ENCODE measurements around the gene SCGB1A1. TPM values are rescaled to one million over a fixed set of nuclear protein-coding genes. Genes with fewer than 3 reads are reported as not detected.
A peak's percentile ranks its signal among the peaks of the same experiment; 100 is the strongest.

The SCGB1A1 gene
- total RNA-seq, 1 experiment from 2014 or later = not detected

- H3K27me3 Mint-ChIP-seq (ENCODE audit: insufficient read depth, unreplicated experiment) = no peaks in the 10 kb centered on the region
- peak overlapping the region; percentile 20 for H3K4me3 Mint-ChIP-seq (ENCODE audit: unreplicated experiment)
- no peaks in the 10 kb centered on the region for H3K36me3 ChIP-seq (ENCODE audit: control insufficient read depth, insufficient read depth, low read length)
- no peak for TF ChIP-seq CTCF (IDR thresholded peaks at IDR 0.05; ENCODE audit: insufficient read depth in 1 of 2, low read depth in 1 of 2, low read length in 1 of 2, severe bottlenecking in 1 of 2, unreplicated experiment in 1 of 2)
- POLR2A ChIA-PET = interaction anchor here (0.5 kb wide), 1 partner anchor 47 kb away, joined by 4 read pairs; no protein-coding TSS in a partner anchor
- intact Hi-C loops (cut with micrococcal nuclease; ENCODE audit: unreplicated experiment) = no loop called here
- no peak for DNase-seq
- H3K36me3 Mint-ChIP-seq (ENCODE audit: insufficient read depth, unreplicated experiment) = peaks cover 21% of the 10 kb centered on the region
- H3K9me3 Mint-ChIP-seq (ENCODE audit: unreplicated experiment) = peaks cover 1% of the 10 kb centered on the region
- no peak overlapping the region for H3K4me3 ChIP-seq (ENCODE audit: low read depth, low read length)
- peak overlapping the region; percentile 63 for H3K27ac Mint-ChIP-seq (ENCODE audit: unreplicated experiment)
- H3K4me1 Mint-ChIP-seq (ENCODE audit: low read depth, unreplicated experiment) = peaks cover 35% of the 10 kb centered on the region
- no peaks in the 10 kb centered on the region for H3K9me3 ChIP-seq
- CTCF ChIA-PET = interaction anchor here (0.6 to 4.4 kb wide), 6 partner anchors 29 to 137 kb away, joined by 5 to 56 read pairs (median 30); no protein-coding TSS in a partner anchor
- BruUV-seq (replicated peaks) = no TSS peak
- peaks cover 47% of the 10 kb centered on the region for H3K4me1 ChIP-seq
- no peaks in the 10 kb centered on the region for H3K27me3 ChIP-seq (replicated peaks; ENCODE audit: control insufficient read depth, insufficient read depth, low read length)
Measured at GRCh38 chr11:62423012-62423411, 4.2 kb downstream of the SCGB1A1 start.

- no peaks in the 10 kb centered on the region for H3K27me3 ChIP-seq (replicated peaks; ENCODE audit: control insufficient read depth, insufficient read depth, low read length)
- Mint-ChIP-seq H3K36me3 (ENCODE audit: insufficient read depth, unreplicated experiment) (peaks cover 24% of the 10 kb centered on the region), H3K4me1 (ENCODE audit: low read depth, unreplicated experiment) (peaks cover 46% of the 10 kb centered on the region), H3K27me3 (ENCODE audit: insufficient read depth, unreplicated experiment) (no peaks in the 10 kb centered on the region), H3K4me3 (ENCODE audit: unreplicated experiment) (no peak overlapping the region), H3K9me3 (ENCODE audit: unreplicated experiment) (no peaks in the 10 kb centered on the region), H3K27ac (ENCODE audit: unreplicated experiment) (peak overlapping the region; percentile 91)
- ChIA-PET POLR2A (no interaction called here), CTCF (interaction anchor here (1.6 kb wide), 1 partner anchor 164 kb away, joined by 3 read pairs; the partner anchor contains the start of gene TUT1)
- BruUV-seq (replicated peaks) = no TSS peak
- no peak for TF ChIP-seq CTCF (IDR thresholded peaks at IDR 0.05; ENCODE audit: insufficient read depth in 1 of 2, low read depth in 1 of 2, low read length in 1 of 2, severe bottlenecking in 1 of 2, unreplicated experiment in 1 of 2)
- no peaks in the 10 kb centered on the region for H3K36me3 ChIP-seq (ENCODE audit: control insufficient read depth, insufficient read depth, low read length)
- intact Hi-C loops (cut with micrococcal nuclease; ENCODE audit: unreplicated experiment) = loop anchor here (2.0 to 5.0 kb wide), 3 partner anchors 33 to 81 kb away; no protein-coding TSS in a partner anchor
- no peaks in the 10 kb centered on the region for H3K9me3 ChIP-seq
- peaks cover 75% of the 10 kb centered on the region for H3K4me1 ChIP-seq
- DNase-seq = no peak
- H3K4me3 ChIP-seq (ENCODE audit: low read depth, low read length) = no peak overlapping the region
Measured at GRCh38 chr11:62427630-62428233, 8.9 kb downstream of the SCGB1A1 start.

GRCh38 chr11:62428871-62429560 is 10.2 kb downstream of the SCGB1A1 start:
- Histone ChIP-seq H3K9me3 (no peaks in the 10 kb centered on the region), H3K4me1 (peaks cover 67% of the 10 kb centered on the region), H3K27me3 (replicated peaks; ENCODE audit: control insufficient read depth, insufficient read depth, low read length) (no peaks in the 10 kb centered on the region), H3K36me3 (ENCODE audit: control insufficient read depth, insufficient read depth, low read length) (no peaks in the 10 kb centered on the region), H3K4me3 (ENCODE audit: low read depth, low read length) (no peak overlapping the region)
- DNase-seq = no peak
- intact Hi-C loops (cut with micrococcal nuclease; ENCODE audit: unreplicated experiment) = loop anchor here (5.0 kb wide), 1 partner anchor 38 kb away; no protein-coding TSS in a partner anchor
- no peak for TF ChIP-seq CTCF (IDR thresholded peaks at IDR 0.05; ENCODE audit: insufficient read depth in 1 of 2, low read depth in 1 of 2, low read length in 1 of 2, severe bottlenecking in 1 of 2, unreplicated experiment in 1 of 2)
- Mint-ChIP-seq H3K9me3 (ENCODE audit: unreplicated experiment) (no peaks in the 10 kb centered on the region), H3K27me3 (ENCODE audit: insufficient read depth, unreplicated experiment) (no peaks in the 10 kb centered on the region), H3K4me1 (ENCODE audit: low read depth, unreplicated experiment) (peaks cover 34% of the 10 kb centered on the region), H3K27ac (ENCODE audit: unreplicated experiment) (no peak overlapping the region), H3K4me3 (ENCODE audit: unreplicated experiment) (no peak overlapping the region), H3K36me3 (ENCODE audit: insufficient read depth, unreplicated experiment) (peaks cover 23% of the 10 kb centered on the region)
- ChIA-PET CTCF (interaction anchor here (0.6 kb wide), 1 partner anchor 124 kb away, joined by 3 read pairs; no protein-coding TSS in a partner anchor), POLR2A (interaction anchor here (0.6 kb wide), 1 partner anchor 172 kb away, joined by 11 read pairs; no protein-coding TSS in a partner anchor)
- no TSS peak for BruUV-seq (replicated peaks)
